ENCODE measurements around the gene GFI1B.
"Not testable (repeated sequence)": the region's sequence is repeated elsewhere in the genome, so short reads cannot be mapped to it uniquely, and the experiment has no call there.

GFI1B gene

GRCh38 chr9:132965478-132965877 is 13.0 kb upstream of the GFI1B start:
- H3K4me3 ChIP-seq (ENCODE audit: low read depth in 1 of 5, low read length in 5 of 5), result no peak overlapping the region
- H3K27ac ChIP-seq (ENCODE audit: low read depth, low read length), result no peak overlapping the region
- peaks cover 5 to 12% (median 11%) of the 10 kb centered on the region in 5 donors for H3K27me3 ChIP-seq (ENCODE audit: control insufficient read depth in 5 of 5, insufficient read depth in 4 of 5, low read length in 5 of 5)
- no peaks in the 10 kb centered on the region for H3K4me1 ChIP-seq (ENCODE audit: control insufficient read depth in 5 of 5, insufficient read depth in 5 of 5, low read length in 5 of 5)
- H3K9ac ChIP-seq (ENCODE audit: low read length in 5 of 5), result no peak overlapping the region
- H3K36me3 ChIP-seq (ENCODE audit: control insufficient read depth in 5 of 5, insufficient read depth in 5 of 5, low read length in 5 of 5), result no peaks in the 10 kb centered on the region
- H3K9me3 ChIP-seq (ENCODE audit: control insufficient read depth in 5 of 5, low read length in 5 of 5), result no peaks in the 10 kb centered on the region

GRCh38 chr9:132967908-132968307 is 10.6 kb upstream of the GFI1B start:
- peaks cover 9 to 15% (median 13%) of the 10 kb centered on the region in 5 donors for H3K27me3 ChIP-seq (ENCODE audit: control insufficient read depth in 5 of 5, insufficient read depth in 4 of 5, low read length in 5 of 5)
- H3K9ac ChIP-seq (ENCODE audit: low read length in 5 of 5); H3K4me1 ChIP-seq (ENCODE audit: control insufficient read depth in 5 of 5, insufficient read depth in 5 of 5, low read length in 5 of 5); H3K4me3 ChIP-seq (ENCODE audit: low read depth in 1 of 5, low read length in 5 of 5); H3K36me3 ChIP-seq (ENCODE audit: control insufficient read depth in 5 of 5, insufficient read depth in 5 of 5, low read length in 5 of 5); H3K9me3 ChIP-seq (ENCODE audit: control insufficient read depth in 5 of 5, low read length in 5 of 5); H3K27ac ChIP-seq (ENCODE audit: low read depth, low read length): not testable (repeated sequence)

GRCh38 chr9:132969783-132970182 is 8.7 kb upstream of the GFI1B start:
- Histone ChIP-seq H3K9me3 (ENCODE audit: control insufficient read depth in 5 of 5, low read length in 5 of 5) (no peaks in the 10 kb centered on the region), H3K4me1 (ENCODE audit: control insufficient read depth in 5 of 5, insufficient read depth in 5 of 5, low read length in 5 of 5) (peaks cover 0 to 7% (median 7%) of the 10 kb centered on the region in 5 donors), H3K4me3 (ENCODE audit: low read depth in 1 of 5, low read length in 5 of 5) (no peak overlapping the region), H3K36me3 (ENCODE audit: control insufficient read depth in 5 of 5, insufficient read depth in 5 of 5, low read length in 5 of 5) (no peaks in the 10 kb centered on the region), H3K9ac (ENCODE audit: low read length in 5 of 5) (no peak overlapping the region), H3K27ac (ENCODE audit: low read depth, low read length) (no peak overlapping the region), H3K27me3 (ENCODE audit: control insufficient read depth in 5 of 5, insufficient read depth in 4 of 5, low read length in 5 of 5) (peaks cover 11 to 18% (median 14%) of the 10 kb centered on the region in 5 donors)

- H3K4me3 ChIP-seq (ENCODE audit: low read depth in 1 of 5, low read length in 5 of 5), result no peak overlapping the region
- peaks cover 0 to 7% (median 7%) of the 10 kb centered on the region in 5 donors for H3K4me1 ChIP-seq (ENCODE audit: control insufficient read depth in 5 of 5, insufficient read depth in 5 of 5, low read length in 5 of 5)
- no peak overlapping the region for H3K9ac ChIP-seq (ENCODE audit: low read length in 5 of 5)
- no peaks in the 10 kb centered on the region for H3K9me3 ChIP-seq (ENCODE audit: control insufficient read depth in 5 of 5, low read length in 5 of 5)
- no peak overlapping the region for H3K27ac ChIP-seq (ENCODE audit: low read depth, low read length)
- H3K27me3 ChIP-seq (ENCODE audit: control insufficient read depth in 5 of 5, insufficient read depth in 4 of 5, low read length in 5 of 5), result peaks cover 8 to 18% (median 12%) of the 10 kb centered on the region in 5 donors
- no peaks in the 10 kb centered on the region for H3K36me3 ChIP-seq (ENCODE audit: control insufficient read depth in 5 of 5, insufficient read depth in 5 of 5, low read length in 5 of 5)
Measured at GRCh38 chr9:132970324-132971062, 8.0 kb upstream of the GFI1B start.

- Histone ChIP-seq H3K9ac (ENCODE audit: low read length in 5 of 5) (no peak overlapping the region), H3K36me3 (ENCODE audit: control insufficient read depth in 5 of 5, insufficient read depth in 5 of 5, low read length in 5 of 5) (no peaks in the 10 kb centered on the region)
Measured at GRCh38 chr9:132973166-132973565, 5.3 kb upstream of the GFI1B start.

GRCh38 chr9:132973713-132974112 is 4.8 kb upstream of the GFI1B start:
- Histone ChIP-seq H3K4me3 (ENCODE audit: low read depth in 1 of 5, low read length in 5 of 5) (no peak overlapping the region), H3K9ac (ENCODE audit: low read length in 5 of 5) (no peak overlapping the region), H3K27ac (ENCODE audit: low read depth, low read length) (no peak overlapping the region), H3K27me3 (ENCODE audit: control insufficient read depth in 5 of 5, insufficient read depth in 4 of 5, low read length in 5 of 5) (peaks cover 12 to 26% (median 16%) of the 10 kb centered on the region in 5 donors), H3K4me1 (ENCODE audit: control insufficient read depth in 5 of 5, insufficient read depth in 5 of 5, low read length in 5 of 5) (peaks cover 0 to 18% (median 12%) of the 10 kb centered on the region in 5 donors), H3K36me3 (ENCODE audit: control insufficient read depth in 5 of 5, insufficient read depth in 5 of 5, low read length in 5 of 5) (no peaks in the 10 kb centered on the region), H3K9me3 (ENCODE audit: control insufficient read depth in 5 of 5, low read length in 5 of 5) (no peaks in the 10 kb centered on the region)

More at GRCh38 chr9:132973166-132973565, 5.3 kb upstream of the GFI1B start:
- Histone ChIP-seq H3K27ac (ENCODE audit: low read depth, low read length) (no peak overlapping the region), H3K4me1 (ENCODE audit: control insufficient read depth in 5 of 5, insufficient read depth in 5 of 5, low read length in 5 of 5) (peaks cover 0 to 13% (median 9%) of the 10 kb centered on the region in 5 donors), H3K4me3 (ENCODE audit: low read depth in 1 of 5, low read length in 5 of 5) (no peak overlapping the region), H3K27me3 (ENCODE audit: control insufficient read depth in 5 of 5, insufficient read depth in 4 of 5, low read length in 5 of 5) (peaks cover 8 to 23% (median 12%) of the 10 kb centered on the region in 5 donors), H3K9me3 (ENCODE audit: control insufficient read depth in 5 of 5, low read length in 5 of 5) (no peaks in the 10 kb centered on the region)

GRCh38 chr9:132975961-132976360 is 2.5 kb upstream of the GFI1B start:
- H3K4me1 ChIP-seq (ENCODE audit: control insufficient read depth in 5 of 5, insufficient read depth in 5 of 5, low read length in 5 of 5), result peaks cover 0 to 34% (median 27%) of the 10 kb centered on the region in 5 donors
- peaks cover 5 to 18% (median 14%) of the 10 kb centered on the region in 5 donors for H3K27me3 ChIP-seq (ENCODE audit: control insufficient read depth in 5 of 5, insufficient read depth in 4 of 5, low read length in 5 of 5)

GRCh38 chr9:132976571-132976970 is 1.9 kb upstream of the GFI1B start:
- Histone ChIP-seq H3K4me1 (ENCODE audit: control insufficient read depth in 5 of 5, insufficient read depth in 5 of 5, low read length in 5 of 5) (peaks cover 0 to 34% (median 27%) of the 10 kb centered on the region in 5 donors), H3K36me3 (ENCODE audit: control insufficient read depth in 5 of 5, insufficient read depth in 5 of 5, low read length in 5 of 5) (no peaks in the 10 kb centered on the region), H3K27ac (ENCODE audit: low read depth, low read length) (no peak overlapping the region), H3K27me3 (ENCODE audit: control insufficient read depth in 5 of 5, insufficient read depth in 4 of 5, low read length in 5 of 5) (peaks cover 3 to 18% (median 12%) of the 10 kb centered on the region in 5 donors), H3K9me3 (ENCODE audit: control insufficient read depth in 5 of 5, low read length in 5 of 5) (no peaks in the 10 kb centered on the region), H3K4me3 (ENCODE audit: low read depth in 1 of 5, low read length in 5 of 5) (no peak overlapping the region), H3K9ac (ENCODE audit: low read length in 5 of 5) (no peak overlapping the region)

More at GRCh38 chr9:132975961-132976360, 2.5 kb upstream of the GFI1B start:
- Histone ChIP-seq H3K9ac (ENCODE audit: low read length in 5 of 5) (no peak overlapping the region), H3K27ac (ENCODE audit: low read depth, low read length) (no peak overlapping the region), H3K9me3 (ENCODE audit: control insufficient read depth in 5 of 5, low read length in 5 of 5) (no peaks in the 10 kb centered on the region), H3K36me3 (ENCODE audit: control insufficient read depth in 5 of 5, insufficient read depth in 5 of 5, low read length in 5 of 5) (no peaks in the 10 kb centered on the region), H3K4me3 (ENCODE audit: low read depth in 1 of 5, low read length in 5 of 5) (no peak overlapping the region)

- Histone ChIP-seq H3K9me3 (ENCODE audit: control insufficient read depth in 5 of 5, low read length in 5 of 5) (no peaks in the 10 kb centered on the region), H3K36me3 (ENCODE audit: control insufficient read depth in 5 of 5, insufficient read depth in 5 of 5, low read length in 5 of 5) (no peaks in the 10 kb centered on the region), H3K4me1 (ENCODE audit: control insufficient read depth in 5 of 5, insufficient read depth in 5 of 5, low read length in 5 of 5) (peaks cover 0 to 27% (median 20%) of the 10 kb centered on the region in 5 donors), H3K9ac (ENCODE audit: low read length in 5 of 5) (no peak overlapping the region), H3K27me3 (ENCODE audit: control insufficient read depth in 5 of 5, insufficient read depth in 4 of 5, low read length in 5 of 5) (peaks cover 3 to 15% (median 10%) of the 10 kb centered on the region in 5 donors), H3K27ac (ENCODE audit: low read depth, low read length) (no peak overlapping the region), H3K4me3 (ENCODE audit: low read depth in 1 of 5, low read length in 5 of 5) (no peak overlapping the region)
Measured at GRCh38 chr9:132978112-132978450, 413 bp upstream of the GFI1B start.

GRCh38 chr9:132980157-132980556 is 1.7 kb downstream of the GFI1B start:
- H3K9ac ChIP-seq (ENCODE audit: low read length in 5 of 5), result no peak overlapping the region
- no peaks in the 10 kb centered on the region for H3K36me3 ChIP-seq (ENCODE audit: control insufficient read depth in 5 of 5, insufficient read depth in 5 of 5, low read length in 5 of 5)
- H3K9me3 ChIP-seq (ENCODE audit: control insufficient read depth in 5 of 5, low read length in 5 of 5), result no peaks in the 10 kb centered on the region
- peaks cover 9 to 22% (median 14%) of the 10 kb centered on the region in 5 donors for H3K27me3 ChIP-seq (ENCODE audit: control insufficient read depth in 5 of 5, insufficient read depth in 4 of 5, low read length in 5 of 5)
- H3K4me1 ChIP-seq (ENCODE audit: control insufficient read depth in 5 of 5, insufficient read depth in 5 of 5, low read length in 5 of 5), result peaks cover 0 to 27% (median 20%) of the 10 kb centered on the region in 5 donors
- no peak overlapping the region for H3K4me3 ChIP-seq (ENCODE audit: low read depth in 1 of 5, low read length in 5 of 5)
- H3K27ac ChIP-seq (ENCODE audit: low read depth, low read length), result no peak overlapping the region
